ENCODE results near the gene HELZ.

Gene HELZ

DNA sequence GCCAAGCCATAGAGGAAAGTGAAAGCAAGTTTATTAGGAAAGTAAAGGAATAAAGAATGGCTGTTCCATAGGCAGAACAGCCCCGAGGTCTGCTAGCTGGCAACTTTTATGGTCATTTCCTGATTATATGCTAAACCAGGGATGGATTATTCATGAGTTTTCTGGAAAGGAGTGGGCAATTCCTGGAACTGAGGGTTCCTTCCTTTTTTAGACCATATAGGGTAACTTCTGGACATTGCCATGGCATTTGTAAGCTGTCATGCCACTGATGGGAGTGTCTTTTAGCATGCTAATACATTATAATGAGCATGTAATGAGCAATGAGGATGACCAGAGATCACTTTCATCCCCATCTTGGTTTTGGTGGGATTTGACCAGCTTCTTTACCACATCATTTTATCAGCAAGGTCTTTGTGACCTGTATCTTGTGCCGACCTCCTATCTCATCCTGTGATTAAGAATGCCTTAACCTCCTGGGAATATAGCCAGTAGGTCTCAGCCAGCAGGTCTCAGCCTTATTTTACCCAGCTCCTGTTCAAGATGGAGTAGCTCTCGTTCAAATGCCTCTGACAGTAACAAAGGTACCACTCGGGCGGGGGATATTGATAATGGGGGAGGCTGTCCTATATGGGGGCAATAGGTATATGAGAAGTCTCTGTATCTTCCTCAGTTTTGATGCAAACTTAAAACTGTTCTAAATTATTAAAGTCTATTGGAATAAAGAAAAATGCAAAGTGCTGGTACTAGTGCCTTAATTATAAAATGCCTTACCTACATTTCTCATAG, 38.9 kb upstream of the HELZ start:
- ChIA-PET CTCF (interaction anchor here (0.6 to 2.0 kb wide), 5 partner anchors 10 to 43 kb away, joined by 3 to 8 read pairs (median 6); no protein-coding TSS in a partner anchor), POLR2A (no interaction called here)
- H3K36me3 ChIP-seq (ENCODE audit: control insufficient read depth in 2 of 2, insufficient read depth in 1 of 2, low read length in 2 of 2): no peaks in the 10 kb centered on the region
- H3K4me3 ChIP-seq (ENCODE audit: low read depth, low read length): no peak overlapping the region
- no peak overlapping the region for H3K27ac ChIP-seq (ENCODE audit: extremely low read depth, low read depth, low read length)
- no peaks in the 10 kb centered on the region for H3K9me3 ChIP-seq (ENCODE audit: control insufficient read depth, insufficient read depth, low read depth, low read length)
- no peak for TF ChIP-seq ZBTB1 (tag by site-specific recombination; IDR thresholded peaks at IDR 0.05)
- TF ChIP-seq ZNF416 (tag by site-specific recombination; IDR thresholded peaks at IDR 0.05): no peak
- TF ChIP-seq ZBTB48 (tag by site-specific recombination; IDR thresholded peaks at IDR 0.05): no peak
- TF ChIP-seq ZNF341 (tag by site-specific recombination; IDR thresholded peaks at IDR 0.05; ENCODE audit: low read depth): peak; percentile 25; the same call in 1 of the 2 replicates
- TF ChIP-seq ZNF660 (tag by site-specific recombination; IDR thresholded peaks at IDR 0.05): no peak
- TF ChIP-seq ZBTB17 (tag by site-specific recombination; IDR thresholded peaks at IDR 0.05): no peak
- no peaks in the 10 kb centered on the region for H3K4me1 ChIP-seq (ENCODE audit: control insufficient read depth, insufficient read depth, low read length)

DNA sequence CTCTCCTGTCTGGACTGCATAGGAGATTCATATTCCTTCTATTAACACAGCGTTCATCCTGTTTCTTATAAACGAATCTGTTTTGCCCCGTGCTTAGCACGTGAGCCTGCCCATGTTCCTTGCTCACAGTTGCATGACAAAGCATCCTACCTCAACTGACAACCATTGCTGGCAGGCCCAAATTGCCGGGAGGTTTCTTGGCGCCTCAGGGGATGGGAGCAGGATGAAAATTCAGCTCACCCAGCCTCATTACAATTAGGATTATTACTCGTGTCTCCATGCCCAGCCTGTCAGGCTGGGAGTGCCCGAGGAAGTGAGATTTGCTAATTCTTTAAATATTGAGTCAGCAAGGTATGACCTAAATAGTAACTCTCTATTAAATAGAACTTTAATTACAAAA, 36.7 kb upstream of the HELZ start:
- no peak for TF ChIP-seq ZNF701 (tag by site-specific recombination; IDR thresholded peaks at IDR 0.05)
- TF ChIP-seq, protein P1, sequence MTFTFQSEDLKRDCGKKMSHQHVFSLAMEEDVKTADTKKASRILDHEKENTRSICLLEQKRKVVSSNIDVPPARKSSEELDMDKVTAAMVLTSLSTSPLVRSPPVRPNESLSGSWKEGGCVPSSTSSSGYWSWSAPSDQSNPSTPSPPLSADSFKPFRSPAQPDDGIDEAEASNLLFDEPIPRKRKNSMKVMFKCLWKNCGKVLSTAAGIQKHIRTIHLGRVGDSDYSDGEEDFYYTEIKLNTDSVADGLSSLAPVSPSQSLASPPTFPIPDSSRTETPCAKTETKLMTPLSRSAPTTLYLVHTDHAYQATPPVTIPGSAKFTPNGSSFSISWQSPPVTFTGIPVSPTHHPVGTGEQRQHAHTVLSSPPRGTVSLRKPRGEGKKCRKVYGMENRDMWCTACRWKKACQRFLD (tag by site-specific recombination; IDR thresholded peaks at IDR 0.05): no peak
- no peak for TF ChIP-seq ZBTB48 (tag by site-specific recombination; IDR thresholded peaks at IDR 0.05)
- TF ChIP-seq, protein P2, sequence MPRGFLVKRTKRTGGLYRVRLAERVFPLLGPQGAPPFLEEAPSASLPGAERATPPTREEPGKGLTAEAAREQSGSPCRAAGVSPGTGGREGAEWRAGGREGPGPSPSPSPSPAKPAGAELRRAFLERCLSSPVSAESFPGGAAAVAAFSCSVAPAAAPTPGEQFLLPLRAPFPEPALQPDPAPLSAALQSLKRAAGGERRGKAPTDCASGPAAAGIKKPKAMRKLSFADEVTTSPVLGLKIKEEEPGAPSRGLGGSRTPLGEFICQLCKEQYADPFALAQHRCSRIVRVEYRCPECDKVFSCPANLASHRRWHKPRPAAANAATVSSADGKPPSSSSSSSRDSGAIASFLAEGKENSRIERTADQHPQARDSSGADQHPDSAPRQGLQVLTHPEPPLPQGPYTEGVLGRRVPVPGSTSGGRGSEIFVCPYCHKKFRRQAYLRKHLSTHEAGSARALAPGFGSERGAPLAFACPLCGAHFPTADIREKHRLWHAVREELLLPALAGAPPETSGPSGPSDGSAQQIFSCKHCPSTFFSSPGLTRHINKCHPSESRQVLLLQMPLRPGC (tag by site-specific recombination; IDR thresholded peaks at IDR 0.05): no peak
- TF ChIP-seq, protein P3, sequence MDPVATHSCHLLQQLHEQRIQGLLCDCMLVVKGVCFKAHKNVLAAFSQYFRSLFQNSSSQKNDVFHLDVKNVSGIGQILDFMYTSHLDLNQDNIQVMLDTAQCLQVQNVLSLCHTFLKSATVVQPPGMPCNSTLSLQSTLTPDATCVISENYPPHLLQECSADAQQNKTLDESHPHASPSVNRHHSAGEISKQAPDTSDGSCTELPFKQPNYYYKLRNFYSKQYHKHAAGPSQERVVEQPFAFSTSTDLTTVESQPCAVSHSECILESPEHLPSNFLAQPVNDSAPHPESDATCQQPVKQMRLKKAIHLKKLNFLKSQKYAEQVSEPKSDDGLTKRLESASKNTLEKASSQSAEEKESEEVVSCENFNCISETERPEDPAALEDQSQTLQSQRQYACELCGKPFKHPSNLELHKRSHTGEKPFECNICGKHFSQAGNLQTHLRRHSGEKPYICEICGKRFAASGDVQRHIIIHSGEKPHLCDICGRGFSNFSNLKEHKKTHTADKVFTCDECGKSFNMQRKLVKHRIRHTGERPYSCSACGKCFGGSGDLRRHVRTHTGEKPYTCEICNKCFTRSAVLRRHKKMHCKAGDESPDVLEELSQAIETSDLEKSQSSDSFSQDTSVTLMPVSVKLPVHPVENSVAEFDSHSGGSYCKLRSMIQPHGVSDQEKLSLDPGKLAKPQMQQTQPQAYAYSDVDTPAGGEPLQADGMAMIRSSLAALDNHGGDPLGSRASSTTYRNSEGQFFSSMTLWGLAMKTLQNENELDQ (tag by site-specific recombination; IDR thresholded peaks at IDR 0.05; ENCODE audit: low read depth): no peak
- TF ChIP-seq ZNF169 (tag by site-specific recombination; IDR thresholded peaks at IDR 0.05): no peak
- TF ChIP-seq ZNF112 (tag by site-specific recombination; IDR thresholded peaks at IDR 0.05): no peak
- no peak for TF ChIP-seq SALL2 (tag by site-specific recombination; IDR thresholded peaks at IDR 0.05; ENCODE audit: borderline replicate concordance)
- TF ChIP-seq, protein P4, sequence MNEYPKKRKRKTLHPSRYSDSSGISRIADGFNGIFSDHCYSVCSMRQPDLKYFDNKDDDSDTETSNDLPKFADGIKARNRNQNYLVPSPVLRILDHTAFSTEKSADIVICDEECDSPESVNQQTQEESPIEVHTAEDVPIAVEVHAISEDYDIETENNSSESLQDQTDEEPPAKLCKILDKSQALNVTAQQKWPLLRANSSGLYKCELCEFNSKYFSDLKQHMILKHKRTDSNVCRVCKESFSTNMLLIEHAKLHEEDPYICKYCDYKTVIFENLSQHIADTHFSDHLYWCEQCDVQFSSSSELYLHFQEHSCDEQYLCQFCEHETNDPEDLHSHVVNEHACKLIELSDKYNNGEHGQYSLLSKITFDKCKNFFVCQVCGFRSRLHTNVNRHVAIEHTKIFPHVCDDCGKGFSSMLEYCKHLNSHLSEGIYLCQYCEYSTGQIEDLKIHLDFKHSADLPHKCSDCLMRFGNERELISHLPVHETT (tag by site-specific recombination; IDR thresholded peaks at IDR 0.05): no peak
- no peak for TF ChIP-seq ZFP41 (tag by site-specific recombination; IDR thresholded peaks at IDR 0.05; ENCODE audit: borderline replicate concordance)
- TF ChIP-seq ZNF571 (tag by site-specific recombination; IDR thresholded peaks at IDR 0.05): no peak
- TF ChIP-seq, protein P5, sequence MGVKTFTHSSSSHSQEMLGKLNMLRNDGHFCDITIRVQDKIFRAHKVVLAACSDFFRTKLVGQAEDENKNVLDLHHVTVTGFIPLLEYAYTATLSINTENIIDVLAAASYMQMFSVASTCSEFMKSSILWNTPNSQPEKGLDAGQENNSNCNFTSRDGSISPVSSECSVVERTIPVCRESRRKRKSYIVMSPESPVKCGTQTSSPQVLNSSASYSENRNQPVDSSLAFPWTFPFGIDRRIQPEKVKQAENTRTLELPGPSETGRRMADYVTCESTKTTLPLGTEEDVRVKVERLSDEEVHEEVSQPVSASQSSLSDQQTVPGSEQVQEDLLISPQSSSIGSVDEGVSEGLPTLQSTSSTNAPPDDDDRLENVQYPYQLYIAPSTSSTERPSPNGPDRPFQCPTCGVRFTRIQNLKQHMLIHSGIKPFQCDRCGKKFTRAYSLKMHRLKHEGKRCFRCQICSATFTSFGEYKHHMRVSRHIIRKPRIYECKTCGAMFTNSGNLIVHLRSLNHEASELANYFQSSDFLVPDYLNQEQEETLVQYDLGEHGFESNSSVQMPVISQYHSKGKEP (tag by site-specific recombination; IDR thresholded peaks at IDR 0.05): no peak
- TF ChIP-seq, protein P6, sequence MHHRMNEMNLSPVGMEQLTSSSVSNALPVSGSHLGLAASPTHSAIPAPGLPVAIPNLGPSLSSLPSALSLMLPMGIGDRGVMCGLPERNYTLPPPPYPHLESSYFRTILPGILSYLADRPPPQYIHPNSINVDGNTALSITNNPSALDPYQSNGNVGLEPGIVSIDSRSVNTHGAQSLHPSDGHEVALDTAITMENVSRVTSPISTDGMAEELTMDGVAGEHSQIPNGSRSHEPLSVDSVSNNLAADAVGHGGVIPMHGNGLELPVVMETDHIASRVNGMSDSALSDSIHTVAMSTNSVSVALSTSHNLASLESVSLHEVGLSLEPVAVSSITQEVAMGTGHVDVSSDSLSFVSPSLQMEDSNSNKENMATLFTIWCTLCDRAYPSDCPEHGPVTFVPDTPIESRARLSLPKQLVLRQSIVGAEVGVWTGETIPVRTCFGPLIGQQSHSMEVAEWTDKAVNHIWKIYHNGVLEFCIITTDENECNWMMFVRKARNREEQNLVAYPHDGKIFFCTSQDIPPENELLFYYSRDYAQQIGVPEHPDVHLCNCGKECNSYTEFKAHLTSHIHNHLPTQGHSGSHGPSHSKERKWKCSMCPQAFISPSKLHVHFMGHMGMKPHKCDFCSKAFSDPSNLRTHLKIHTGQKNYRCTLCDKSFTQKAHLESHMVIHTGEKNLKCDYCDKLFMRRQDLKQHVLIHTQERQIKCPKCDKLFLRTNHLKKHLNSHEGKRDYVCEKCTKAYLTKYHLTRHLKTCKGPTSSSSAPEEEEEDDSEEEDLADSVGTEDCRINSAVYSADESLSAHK (tag by site-specific recombination; IDR thresholded peaks at IDR 0.05): no peak
- no peak for TF ChIP-seq ZNF341 (tag by site-specific recombination; IDR thresholded peaks at IDR 0.05; ENCODE audit: low read depth)
- no peak for TF ChIP-seq ZNF660 (tag by site-specific recombination; IDR thresholded peaks at IDR 0.05)
- TF ChIP-seq ZNF621 (tag by site-specific recombination; IDR thresholded peaks at IDR 0.05): no peak
- Histone ChIP-seq H3K36me3 (ENCODE audit: control insufficient read depth in 2 of 2, insufficient read depth in 1 of 2, low read length in 2 of 2) (no peaks in the 10 kb centered on the region), H3K27ac (ENCODE audit: extremely low read depth, low read depth, low read length) (no peak overlapping the region), H3K9me3 (ENCODE audit: control insufficient read depth, insufficient read depth, low read depth, low read length) (no peaks in the 10 kb centered on the region), H3K4me1 (ENCODE audit: control insufficient read depth, insufficient read depth, low read length) (no peaks in the 10 kb centered on the region), H3K4me3 (ENCODE audit: low read depth, low read length) (no peak overlapping the region)
- CTCF ChIA-PET: interaction anchor here (0.9 to 1.2 kb wide), 2 partner anchors 11 to 16 kb away, joined by 3 to 5 read pairs; no protein-coding TSS in a partner anchor
- POLR2A ChIA-PET: no interaction called here
